Measurements from ENCODE around the gene UBXN11. TPM values are rescaled to one million over a fixed set of nuclear protein-coding genes. Genes with fewer than 3 reads are reported as not detected.

UBXN11 gene
- total and polyA plus RNA-seq, 9 donors = 3.6 to 37.0 (median 26.0) TPM

GRCh38 chr1:26323382-26323781 lies 16.9 kb upstream of the UBXN11 start:
- H3K27ac ChIP-seq = no peak overlapping the region
- H3K9me3 ChIP-seq = no peaks in the 10 kb centered on the region
- no peaks in the 10 kb centered on the region for H3K36me3 ChIP-seq
- DNase-seq = no peak
- H3K4me1 ChIP-seq (ENCODE audit: insufficient read depth) = no peaks in the 10 kb centered on the region
- intact Hi-C loops (cut with DNase I) = loop anchor here in 3 of 4 donors (2.0 to 10.0 kb wide), 3 partner anchors 53 to 221 kb away; no protein-coding TSS in a partner anchor
- H3K4me3 ChIP-seq = no peak overlapping the region
- TF ChIP-seq EP300 (IDR thresholded peaks at IDR 0.05) = no peak
- no peak for TF ChIP-seq CTCF (IDR thresholded peaks at IDR 0.05)
- no peak for TF ChIP-seq POLR2A (IDR thresholded peaks at IDR 0.05)
- no peaks in the 10 kb centered on the region for H3K27me3 ChIP-seq
- 90 to 93% (median 90%) methylated on average over 2 of the region's 2 CpGs for WGBS, 3 donors

- intact Hi-C loops (cut with DNase I) = loop anchor here in 3 of 4 donors (2.0 to 10.0 kb wide), 3 partner anchors 51 to 220 kb away; no protein-coding TSS in a partner anchor
- Histone ChIP-seq H3K36me3 (no peaks in the 10 kb centered on the region), H3K4me1 (ENCODE audit: insufficient read depth) (no peaks in the 10 kb centered on the region), H3K9me3 (no peaks in the 10 kb centered on the region), H3K4me3 (no peak overlapping the region), H3K27me3 (no peaks in the 10 kb centered on the region), H3K27ac (no peak overlapping the region)
- TF ChIP-seq POLR2A (IDR thresholded peaks at IDR 0.05) (no peak), CTCF (IDR thresholded peaks at IDR 0.05) (no peak), EP300 (IDR thresholded peaks at IDR 0.05) (no peak)
- no peak for DNase-seq
- WGBS, 3 donors = 59 to 66% (median 66%) methylated on average over 9 to 10 of the region's 10 CpGs
These were observed 15.6 kb upstream of the UBXN11 start for GRCh38 chr1:26322042-26322331.

GRCh38 chr1:26321315-26322041 lies 15.0 kb upstream of the UBXN11 start:
- WGBS, 3 donors = 9 to 12% (median 12%) methylated on average over 16 of the region's 16 CpGs
- TF ChIP-seq CTCF (IDR thresholded peaks at IDR 0.05) = peak; percentile 46 to 85 (median 80)
- no peak for TF ChIP-seq EP300 (IDR thresholded peaks at IDR 0.05)
- no peak for TF ChIP-seq POLR2A (IDR thresholded peaks at IDR 0.05)
- H3K27me3 ChIP-seq = no peaks in the 10 kb centered on the region
- peak; percentile 81 to 91 (median 88) for DNase-seq
- intact Hi-C loops (cut with DNase I) = loop anchor here in 3 of 4 donors (2.0 to 10.0 kb wide), 3 partner anchors 51 to 219 kb away; no protein-coding TSS in a partner anchor
- no peaks in the 10 kb centered on the region for H3K4me1 ChIP-seq (ENCODE audit: insufficient read depth)
- no peak overlapping the region for H3K27ac ChIP-seq
- no peaks in the 10 kb centered on the region for H3K36me3 ChIP-seq
- no peak overlapping the region for H3K4me3 ChIP-seq
- no peaks in the 10 kb centered on the region for H3K9me3 ChIP-seq

GRCh38 chr1:26320896-26321295 lies 14.5 kb upstream of the UBXN11 start:
- Histone ChIP-seq H3K4me3 (no peak overlapping the region), H3K9me3 (no peaks in the 10 kb centered on the region), H3K36me3 (no peaks in the 10 kb centered on the region), H3K4me1 (ENCODE audit: insufficient read depth) (no peaks in the 10 kb centered on the region), H3K27ac (no peak overlapping the region), H3K27me3 (no peaks in the 10 kb centered on the region)
- no peak for DNase-seq
- 42 to 53% (median 51%) methylated on average over 2 of the region's 2 CpGs for WGBS, 3 donors
- TF ChIP-seq CTCF (IDR thresholded peaks at IDR 0.05) (no peak), EP300 (IDR thresholded peaks at IDR 0.05) (no peak), POLR2A (IDR thresholded peaks at IDR 0.05) (no peak)
- intact Hi-C loops (cut with DNase I) = loop anchor here in 2 of 4 donors (1.0 to 10.0 kb wide), 3 partner anchors 46 to 219 kb away; no protein-coding TSS in a partner anchor
